GM23338 (cell line): Measurements from ENCODE around the gene MKI67.

Experiments used
- CREB1 ChIP-seq: fragments of 250-450 bp; sonication (Bioruptor Pico); IDR thresholded peaks from 2 replicates; pipeline ENCODE4 v1.5.0; 2020; ENCODE audit warnings: low read depth, mild to moderate bottlenecking, moderate library complexity
- CTCF ChIP-seq, 2 experiments: fragments of 200-600 bp in 1 of 2; sonication (generic) in 1 of 2; conservative IDR thresholded peaks; 2 replicates each; pipeline versions ENCODE4 v1.5.1 to v1.6.1; 2016 to 2017; ENCODE audit warnings: antibody characterized with exemption in 2 of 2, low read depth in 2 of 2, mild to moderate bottlenecking in 2 of 2, moderate library complexity in 1 of 2
- EZH2 ChIP-seq: fragments of 200-600 bp; sonication (generic); IDR thresholded peaks from one replicate; pipeline ENCODE4 v1.8.0; 2017; ENCODE audit warnings: antibody characterized with exemption, mild to moderate bottlenecking, low read depth; ENCODE audit not compliant: unreplicated experiment
- EZH2phosphoT487 ChIP-seq: fragments of 200-600 bp; sonication (generic); IDR thresholded peaks from one replicate; pipeline ENCODE4 v1.8.1; 2018; ENCODE audit warnings: antibody characterized with exemption; ENCODE audit not compliant: unreplicated experiment
- JUNB ChIP-seq: IDR thresholded peaks from one replicate; pipeline ENCODE4 v1.6.1; 2016; ENCODE audit warnings: antibody characterized with exemption; ENCODE audit not compliant: unreplicated experiment
- NANOG ChIP-seq: IDR thresholded peaks from 2 replicates; pipeline ENCODE4 v1.6.1; 2016; ENCODE audit warnings: antibody characterized with exemption, borderline replicate concordance
- POLR2AphosphoS5 ChIP-seq: IDR thresholded peaks from 2 replicates; pipeline ENCODE4 v1.6.1; 2016; ENCODE audit warnings: antibody characterized with exemption, low read depth
- STAT1 ChIP-seq: IDR thresholded peaks from one replicate; pipeline ENCODE4 v1.6.1; 2016; ENCODE audit warnings: antibody characterized with exemption; ENCODE audit not compliant: unreplicated experiment
- ZNF114 ChIP-seq: fragments of 250-450 bp; sonication (Bioruptor Pico); IDR thresholded peaks from 2 replicates; pipeline ENCODE4 v1.5.0; 2020; ENCODE audit warnings: mild to moderate bottlenecking, moderate library complexity
- ZNF331 ChIP-seq: fragments of 250-450 bp; sonication (Bioruptor Pico); IDR thresholded peaks from 2 replicates; pipeline ENCODE4 v1.5.0; 2020; ENCODE audit warnings: low read depth, mild to moderate bottlenecking, moderate library complexity
- TF ChIP-seq, protein P1 (sequence below): IDR thresholded peaks from one replicate; pipeline ENCODE4 v1.6.1; 2018; ENCODE audit warnings: antibody characterized with exemption; ENCODE audit not compliant: unreplicated experiment

GRCh38 chr10:128140425-128140824 is 14.2 kb upstream of the MKI67 start:
- TF ChIP-seq CTCF (conservative IDR thresholded peaks at IDR 0.05; ENCODE audit: low read depth in 2 of 2) (no peak), POLR2AphosphoS5 (no peak), NANOG (no peak), EZH2 (no peak), ZNF114 (CRISPR knock-in tag) (no peak), CREB1 (CRISPR knock-in tag) (no peak), JUNB (no peak), STAT1 (no peak), EZH2phosphoT487 (no peak), ZNF331 (CRISPR knock-in tag) (no peak)
- TF ChIP-seq, protein P1, sequence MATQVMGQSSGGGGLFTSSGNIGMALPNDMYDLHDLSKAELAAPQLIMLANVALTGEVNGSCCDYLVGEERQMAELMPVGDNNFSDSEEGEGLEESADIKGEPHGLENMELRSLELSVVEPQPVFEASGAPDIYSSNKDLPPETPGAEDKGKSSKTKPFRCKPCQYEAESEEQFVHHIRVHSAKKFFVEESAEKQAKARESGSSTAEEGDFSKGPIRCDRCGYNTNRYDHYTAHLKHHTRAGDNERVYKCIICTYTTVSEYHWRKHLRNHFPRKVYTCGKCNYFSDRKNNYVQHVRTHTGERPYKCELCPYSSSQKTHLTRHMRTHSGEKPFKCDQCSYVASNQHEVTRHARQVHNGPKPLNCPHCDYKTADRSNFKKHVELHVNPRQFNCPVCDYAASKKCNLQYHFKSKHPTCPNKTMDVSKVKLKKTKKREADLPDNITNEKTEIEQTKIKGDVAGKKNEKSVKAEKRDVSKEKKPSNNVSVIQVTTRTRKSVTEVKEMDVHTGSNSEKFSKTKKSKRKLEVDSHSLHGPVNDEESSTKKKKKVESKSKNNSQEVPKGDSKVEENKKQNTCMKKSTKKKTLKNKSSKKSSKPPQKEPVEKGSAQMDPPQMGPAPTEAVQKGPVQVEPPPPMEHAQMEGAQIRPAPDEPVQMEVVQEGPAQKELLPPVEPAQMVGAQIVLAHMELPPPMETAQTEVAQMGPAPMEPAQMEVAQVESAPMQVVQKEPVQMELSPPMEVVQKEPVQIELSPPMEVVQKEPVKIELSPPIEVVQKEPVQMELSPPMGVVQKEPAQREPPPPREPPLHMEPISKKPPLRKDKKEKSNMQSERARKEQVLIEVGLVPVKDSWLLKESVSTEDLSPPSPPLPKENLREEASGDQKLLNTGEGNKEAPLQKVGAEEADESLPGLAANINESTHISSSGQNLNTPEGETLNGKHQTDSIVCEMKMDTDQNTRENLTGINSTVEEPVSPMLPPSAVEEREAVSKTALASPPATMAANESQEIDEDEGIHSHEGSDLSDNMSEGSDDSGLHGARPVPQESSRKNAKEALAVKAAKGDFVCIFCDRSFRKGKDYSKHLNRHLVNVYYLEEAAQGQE: no peak
